ENCODE results near the gene LPIN3. TPM values are rescaled to one million over a fixed set of nuclear protein-coding genes. Genes with fewer than 3 reads are reported as not detected.

LPIN3 gene
- polyA plus RNA-seq, 6 donors from 2014 or later, result not detected

DNA sequence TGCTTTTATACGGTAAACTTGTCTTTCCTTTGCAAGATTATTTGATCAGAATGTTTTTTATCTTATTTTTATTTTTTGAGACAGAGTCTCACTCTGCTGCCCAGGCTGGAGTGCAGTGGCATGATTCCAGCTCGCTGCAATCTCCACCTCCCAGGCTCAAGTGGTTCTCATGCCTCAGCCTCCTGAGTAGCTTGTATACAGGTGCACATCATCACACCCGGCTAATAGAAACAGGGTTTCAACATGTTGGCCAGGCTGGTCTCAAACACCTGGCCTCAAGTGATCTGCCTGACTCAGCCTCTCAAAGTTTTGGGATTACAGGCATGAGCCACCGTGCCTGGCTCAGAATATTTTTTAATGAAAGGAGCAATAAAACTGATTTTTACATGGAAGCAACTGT lies 8.9 kb upstream of the LPIN3 start:
- Mint-ChIP-seq H3K9me3 (no peaks in the 10 kb centered on the region), H3K4me1 (peaks cover 12 to 19% (median 14%) of the 10 kb centered on the region in 3 donors), H3K27ac (no peak overlapping the region), H3K36me3 (no peaks in the 10 kb centered on the region), H3K27me3 (peaks cover 15 to 43% (median 33%) of the 10 kb centered on the region in 3 donors), H3K4me3 (no peak overlapping the region)
- no peak for DNase-seq
- no peak for ATAC-seq (ENCODE audit: low read depth in 2 of 2)

DNA sequence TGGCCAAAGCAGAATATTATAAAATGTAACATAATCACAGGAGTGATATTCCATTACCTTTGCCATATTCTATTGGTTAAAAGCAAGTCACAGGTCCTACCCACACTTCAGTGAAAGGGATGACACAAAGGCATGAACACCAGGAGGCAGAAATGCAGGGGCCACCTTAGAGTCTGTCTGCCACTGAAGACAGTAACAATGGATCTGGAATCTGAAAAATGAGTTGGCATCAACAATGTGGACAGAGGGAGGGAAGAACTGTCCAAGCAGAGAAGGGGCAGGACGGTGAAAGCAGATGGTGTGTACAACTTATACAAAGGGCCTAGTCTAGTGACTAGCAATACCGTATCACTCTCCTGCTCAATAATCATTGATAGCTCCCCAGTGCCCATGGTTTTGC lies 6.6 kb upstream of the LPIN3 start:
- DNase-seq, result no peak
- no peak for ATAC-seq (ENCODE audit: low read depth in 2 of 2)
- Mint-ChIP-seq H3K9me3 (no peaks in the 10 kb centered on the region), H3K27ac (no peak overlapping the region), H3K27me3 (peaks cover 19 to 44% (median 39%) of the 10 kb centered on the region in 3 donors), H3K36me3 (no peaks in the 10 kb centered on the region), H3K4me1 (peaks cover 12 to 21% (median 14%) of the 10 kb centered on the region in 3 donors), H3K4me3 (no peak overlapping the region)

DNA sequence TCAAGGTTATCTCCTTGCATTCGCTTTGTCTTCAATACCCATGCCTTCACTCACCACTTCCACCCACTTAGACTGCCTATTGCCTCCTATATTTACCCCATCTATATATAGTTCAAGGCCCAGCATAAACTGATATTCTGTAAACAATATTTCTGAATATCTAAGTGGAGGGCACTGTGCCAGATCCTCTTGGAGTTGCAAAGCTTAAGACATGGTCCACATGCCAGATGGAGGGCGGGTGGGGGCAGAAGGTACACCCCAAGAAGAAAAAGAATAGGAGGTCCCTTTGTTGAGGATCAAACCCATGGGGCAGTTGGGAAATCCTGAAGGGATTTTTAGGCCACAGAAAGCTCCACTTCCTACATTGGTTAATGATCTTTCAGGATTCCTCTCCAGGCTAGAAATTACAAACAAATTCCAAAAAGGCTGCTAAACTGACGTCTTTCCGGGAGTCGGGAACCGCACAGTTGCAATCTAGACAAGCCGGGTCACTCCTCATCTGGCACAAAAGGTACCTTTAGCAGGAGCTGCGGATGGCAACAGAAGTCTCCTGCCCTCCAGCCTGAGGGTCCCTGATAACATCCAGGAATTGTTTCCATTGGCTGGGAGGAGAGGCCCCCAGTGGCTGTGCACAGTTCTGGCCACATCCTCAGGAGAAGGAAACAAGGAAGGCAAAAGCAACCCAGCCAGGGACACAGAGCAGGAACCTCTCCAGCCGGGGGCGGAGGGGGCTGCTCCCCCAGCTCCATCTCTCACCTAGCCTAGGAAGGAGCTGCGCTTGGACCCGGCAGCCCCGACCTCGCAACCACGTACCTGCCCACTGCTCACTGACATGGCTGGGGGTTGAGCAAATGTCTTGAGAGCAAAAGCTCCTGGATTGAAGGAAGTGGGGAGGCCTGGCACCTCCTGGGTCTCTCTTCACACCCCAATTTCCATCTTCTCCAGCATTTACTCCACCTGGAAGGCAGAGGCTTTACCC lies 5.9 kb upstream of the LPIN3 start:
- Mint-ChIP-seq H3K27me3 (peaks cover 19 to 49% (median 43%) of the 10 kb centered on the region in 3 donors), H3K27ac (no peak overlapping the region), H3K4me3 (no peak overlapping the region), H3K36me3 (no peaks in the 10 kb centered on the region), H3K4me1 (peaks cover 7 to 18% (median 11%) of the 10 kb centered on the region in 3 donors), H3K9me3 (no peaks in the 10 kb centered on the region)
- DNase-seq (no peak), ATAC-seq (ENCODE audit: low read depth in 2 of 2) (no peak)

DNA sequence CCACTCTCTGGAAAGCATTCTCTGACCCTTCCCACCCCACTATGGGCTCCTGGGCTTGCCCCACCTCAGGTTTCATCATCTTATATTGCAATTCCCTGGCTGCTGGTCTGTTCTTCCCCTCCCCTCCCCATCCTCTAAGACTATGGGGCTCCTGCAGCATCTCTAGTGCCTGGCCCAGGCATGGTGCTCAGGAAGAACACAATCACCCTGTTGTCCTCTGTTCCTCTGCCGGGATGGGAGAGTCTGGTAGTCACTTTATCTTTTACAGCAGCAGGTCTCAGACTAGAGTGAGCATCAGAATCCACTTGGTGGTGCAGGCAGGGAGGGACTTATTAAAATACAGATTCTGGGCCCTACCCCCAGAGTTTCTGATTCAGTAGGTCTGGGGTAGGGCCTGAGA lies 5.0 kb upstream of the LPIN3 start:
- H3K27ac Mint-ChIP-seq, result no peak overlapping the region

DNA sequence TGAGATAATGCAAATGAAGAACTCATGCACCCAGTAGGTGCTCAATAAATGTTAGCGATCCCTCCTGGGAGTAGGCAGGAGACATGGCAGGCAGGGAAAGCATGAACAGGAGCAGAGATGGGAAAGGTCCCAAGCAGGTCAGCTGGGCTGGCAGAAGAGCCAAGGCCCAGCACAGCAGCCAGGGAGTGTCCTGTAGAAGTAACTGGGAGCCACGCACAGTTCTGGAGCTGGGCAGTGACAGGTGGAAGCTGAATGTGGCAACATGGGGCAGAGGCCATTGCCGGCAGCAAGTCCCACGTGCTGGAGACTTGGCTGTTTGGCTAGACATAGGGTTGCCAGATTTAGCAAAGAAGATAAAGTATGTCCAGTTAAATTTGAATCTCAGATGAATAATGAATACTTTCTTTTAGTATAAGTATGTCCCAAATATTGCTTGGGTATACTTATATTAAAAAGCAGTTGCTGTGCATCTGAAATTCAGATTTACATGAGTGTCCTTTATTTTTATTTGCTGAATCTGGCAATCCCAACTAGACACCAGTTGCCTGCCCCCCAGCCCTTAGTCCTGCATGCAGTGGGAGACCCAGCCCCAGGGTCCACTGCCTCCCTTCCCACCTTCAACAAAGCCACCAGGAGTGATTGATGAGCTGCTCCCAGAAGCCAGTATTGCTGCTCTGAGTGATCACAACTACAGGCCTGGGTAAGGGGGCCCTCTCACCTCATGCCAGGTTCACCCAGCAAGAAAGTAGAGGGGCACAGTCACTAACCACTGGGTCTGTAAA lies 3.7 kb upstream of the LPIN3 start:
- peaks cover 5 to 15% (median 12%) of the 10 kb centered on the region in 3 donors for H3K4me1 Mint-ChIP-seq
- peak overlapping the region in 1 of 8 donors; percentile 28 for H3K4me3 Mint-ChIP-seq

More for the DNA sequence above, 5.0 kb upstream of the LPIN3 start:
- H3K4me1 Mint-ChIP-seq, result peaks cover 5 to 18% (median 12%) of the 10 kb centered on the region in 3 donors
- H3K4me3 Mint-ChIP-seq, result no peak overlapping the region
- H3K9me3 Mint-ChIP-seq, result no peaks in the 10 kb centered on the region
- DNase-seq, result no peak
- ATAC-seq (ENCODE audit: low read depth in 2 of 2), result no peak
- no peaks in the 10 kb centered on the region for H3K36me3 Mint-ChIP-seq
- H3K27me3 Mint-ChIP-seq, result peaks cover 19 to 56% (median 46%) of the 10 kb centered on the region in 3 donors

DNA sequence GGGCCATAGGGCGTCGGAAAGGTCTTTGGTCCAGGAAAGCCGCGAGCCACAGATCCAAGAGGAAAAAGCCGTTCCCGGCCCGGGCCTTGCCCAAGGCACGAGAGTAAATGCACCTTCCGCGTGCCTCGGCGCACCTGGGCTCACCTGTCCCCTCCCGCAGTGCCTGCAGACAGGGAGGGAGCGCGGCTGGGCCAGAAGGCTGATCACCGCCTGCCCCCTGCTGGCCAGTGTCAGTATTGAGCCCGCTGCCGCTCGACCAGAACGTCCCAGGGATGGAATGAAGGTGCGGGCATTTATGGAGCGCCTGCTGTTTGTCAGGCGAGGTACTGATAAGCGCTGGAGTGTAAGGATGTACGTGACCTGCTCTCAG lies 679 bp upstream of the LPIN3 start:
- H3K9me3 Mint-ChIP-seq, result no peaks in the 10 kb centered on the region
- peaks cover 18 to 35% (median 26%) of the 10 kb centered on the region in 3 donors for H3K27me3 Mint-ChIP-seq
- peak overlapping the region in 5 of 6 donors; percentile 24 to 93 (median 55) for H3K27ac Mint-ChIP-seq
- ATAC-seq (ENCODE audit: low read depth in 2 of 2), result peak; percentile 91 to 93
- H3K36me3 Mint-ChIP-seq, result no peaks in the 10 kb centered on the region
- H3K4me3 Mint-ChIP-seq, result peak overlapping the region; percentile 52 to 91 (median 88)
- DNase-seq, result peak; percentile 78
- H3K4me1 Mint-ChIP-seq, result peaks cover 5 to 15% (median 12%) of the 10 kb centered on the region in 3 donors

More for the DNA sequence above, 3.7 kb upstream of the LPIN3 start:
- ATAC-seq (ENCODE audit: low read depth in 2 of 2) (no peak), DNase-seq (no peak)
- Mint-ChIP-seq H3K27ac (no peak overlapping the region), H3K36me3 (no peaks in the 10 kb centered on the region), H3K27me3 (peaks cover 19 to 48% (median 44%) of the 10 kb centered on the region in 3 donors), H3K9me3 (no peaks in the 10 kb centered on the region)

DNA sequence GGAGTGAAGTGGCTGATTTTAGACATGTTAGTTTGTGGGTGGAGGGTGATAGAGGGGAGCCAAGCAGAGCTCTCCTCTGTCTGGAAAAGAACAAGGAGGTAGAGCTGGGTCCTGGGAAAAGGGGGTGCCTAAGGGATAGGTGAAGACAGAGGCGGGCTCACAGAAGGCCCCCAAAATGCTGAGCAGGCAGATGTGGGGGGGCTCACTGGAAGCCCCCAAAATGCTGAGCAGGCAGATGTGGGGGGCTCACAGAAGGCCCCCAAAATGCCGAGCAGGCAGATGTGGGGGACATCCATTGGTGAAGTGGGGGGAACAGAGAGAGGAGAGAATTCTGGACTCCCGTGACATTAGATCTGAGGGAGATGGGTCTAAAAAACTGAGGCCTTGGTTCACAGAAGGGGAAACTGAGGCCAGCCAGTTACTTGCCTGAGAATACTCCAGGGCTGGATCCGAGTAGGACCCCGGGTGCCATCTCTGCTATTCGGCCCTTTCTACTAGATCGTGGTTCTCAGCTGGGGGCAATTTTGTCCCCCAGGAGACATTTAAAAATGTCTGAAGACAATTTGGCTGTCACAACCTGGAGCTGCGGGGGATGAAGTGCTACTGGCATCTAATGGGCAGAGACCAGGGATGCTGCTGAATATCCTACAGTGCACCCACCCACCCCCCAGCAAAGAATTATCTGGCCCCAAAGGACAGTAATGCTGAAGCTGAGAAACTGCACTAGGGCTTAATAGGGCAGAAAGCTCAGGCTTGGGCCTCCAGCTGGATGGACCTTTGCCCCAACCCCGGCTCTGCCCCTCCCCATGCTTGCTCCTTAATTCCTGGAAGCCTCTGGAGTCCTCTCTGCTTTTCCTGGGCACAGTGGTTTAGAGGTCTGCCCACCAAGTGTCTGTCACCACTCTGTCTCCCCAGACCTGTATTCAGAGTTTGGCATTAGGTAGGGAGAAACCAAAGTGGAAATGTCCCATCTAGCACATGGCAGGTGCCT lies 2.1 kb downstream of the LPIN3 start:
- no peaks in the 10 kb centered on the region for H3K36me3 Mint-ChIP-seq
- DNase-seq (no peak), ATAC-seq (ENCODE audit: low read depth in 2 of 2) (no peak)
- H3K9me3 Mint-ChIP-seq, result no peaks in the 10 kb centered on the region
- H3K4me1 Mint-ChIP-seq, result peaks cover 5 to 15% (median 12%) of the 10 kb centered on the region in 3 donors
- H3K4me3 Mint-ChIP-seq, result peak overlapping the region in 1 of 8 donors; percentile 40
- H3K27ac Mint-ChIP-seq, result no peak overlapping the region
- peaks cover 8 to 27% (median 15%) of the 10 kb centered on the region in 3 donors for H3K27me3 Mint-ChIP-seq

DNA sequence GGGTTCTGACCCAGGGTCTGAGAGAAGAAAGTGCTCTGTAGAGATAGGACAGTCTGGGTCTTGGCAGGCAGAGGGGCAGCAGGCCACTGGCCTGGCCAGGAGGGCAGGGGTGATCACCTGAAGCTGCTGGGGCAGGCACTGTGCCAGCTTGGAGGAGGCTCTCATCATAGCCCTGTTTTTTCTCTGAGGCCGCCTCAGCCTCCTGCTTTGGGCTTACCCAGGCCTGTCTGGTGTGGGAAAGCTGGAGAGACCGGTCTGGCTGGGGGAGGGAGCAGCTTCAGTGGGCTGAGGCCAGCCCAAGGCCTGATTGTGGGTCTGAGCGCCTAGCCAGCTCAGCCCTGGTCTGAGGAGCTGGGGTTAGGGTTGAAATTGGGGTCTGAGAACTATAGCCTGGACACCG lies 3.9 kb downstream of the LPIN3 start:
- H3K27me3 Mint-ChIP-seq, result peaks cover 8 to 29% (median 9%) of the 10 kb centered on the region in 3 donors
- no peaks in the 10 kb centered on the region for H3K36me3 Mint-ChIP-seq
- peaks cover 5 to 14% (median 11%) of the 10 kb centered on the region in 3 donors for H3K4me1 Mint-ChIP-seq
- no peaks in the 10 kb centered on the region for H3K9me3 Mint-ChIP-seq
- DNase-seq (no peak), ATAC-seq (ENCODE audit: low read depth in 2 of 2) (no peak)
- no peak overlapping the region for H3K4me3 Mint-ChIP-seq
- no peak overlapping the region for H3K27ac Mint-ChIP-seq

DNA sequence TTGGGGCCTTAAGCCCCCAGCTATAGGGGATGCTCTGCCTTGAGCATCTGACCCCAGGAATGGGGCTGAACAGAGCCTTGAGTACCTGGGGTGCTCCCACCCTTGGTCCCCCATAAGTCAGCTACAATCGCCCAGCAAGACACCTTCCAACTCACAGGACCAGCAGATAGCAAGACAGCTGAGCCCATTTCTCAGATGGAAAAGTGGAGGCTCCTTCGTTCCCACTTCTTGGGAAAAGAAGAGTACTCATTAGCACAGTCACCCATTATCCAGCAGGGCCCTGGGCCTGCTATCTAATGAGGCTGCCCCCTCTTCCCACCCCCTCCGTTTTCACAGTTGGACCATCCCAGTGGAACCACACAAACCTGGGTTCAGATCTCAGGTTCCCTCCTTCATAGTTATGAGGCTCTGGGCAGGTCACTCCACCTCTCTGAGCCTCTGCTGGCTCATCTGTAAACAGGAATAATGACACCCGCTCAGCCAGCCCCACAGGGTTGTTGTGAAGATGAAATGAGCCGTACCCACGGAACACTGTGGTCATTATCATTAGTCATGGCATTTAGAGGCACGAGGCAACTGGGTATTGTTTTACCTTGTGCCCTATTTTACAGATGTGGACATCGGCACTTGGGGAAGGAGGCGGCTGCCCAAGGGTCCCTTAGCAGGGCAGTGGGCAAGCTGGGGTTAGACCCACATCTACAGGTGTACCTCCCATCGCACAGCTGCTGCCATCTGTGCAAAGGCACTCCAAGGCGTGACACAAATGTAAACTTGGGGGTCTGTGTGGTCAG lies 4.5 kb downstream of the LPIN3 start:
- ATAC-seq (ENCODE audit: low read depth in 2 of 2) (no peak), DNase-seq (no peak)
- H3K4me1 Mint-ChIP-seq, result peaks cover 3 to 8% (median 4%) of the 10 kb centered on the region in 3 donors
- H3K27ac Mint-ChIP-seq, result no peak overlapping the region
- H3K4me3 Mint-ChIP-seq, result no peak overlapping the region
- H3K36me3 Mint-ChIP-seq, result no peaks in the 10 kb centered on the region
- H3K9me3 Mint-ChIP-seq, result no peaks in the 10 kb centered on the region
- peaks cover 2 to 23% (median 9%) of the 10 kb centered on the region in 3 donors for H3K27me3 Mint-ChIP-seq

DNA sequence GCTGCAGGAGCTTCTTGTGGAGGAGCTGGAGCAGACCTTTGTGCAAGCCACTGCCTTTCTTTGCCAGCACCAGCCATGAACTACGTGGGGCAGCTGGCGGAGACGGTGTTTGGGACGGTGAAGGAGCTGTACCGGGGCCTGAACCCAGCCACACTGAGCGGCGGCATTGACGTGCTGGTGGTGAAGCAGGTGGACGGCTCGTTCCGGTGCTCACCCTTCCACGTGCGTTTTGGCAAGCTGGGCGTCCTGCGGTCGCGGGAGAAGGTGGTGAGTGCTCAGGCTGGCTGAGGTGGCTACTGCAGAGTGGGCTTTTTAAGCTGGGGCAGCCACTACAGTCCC lies 5.1 kb downstream of the LPIN3 start:
- H3K4me3 Mint-ChIP-seq, result no peak overlapping the region
- no peak overlapping the region for H3K27ac Mint-ChIP-seq
- H3K27me3 Mint-ChIP-seq, result peaks cover 5 to 26% (median 15%) of the 10 kb centered on the region in 3 donors
- peaks cover 0 to 2% (median 0%) of the 10 kb centered on the region in 3 donors for H3K4me1 Mint-ChIP-seq
- ATAC-seq (ENCODE audit: low read depth in 2 of 2) (no peak), DNase-seq (no peak)
- H3K9me3 Mint-ChIP-seq, result no peaks in the 10 kb centered on the region
- no peaks in the 10 kb centered on the region for H3K36me3 Mint-ChIP-seq

DNA sequence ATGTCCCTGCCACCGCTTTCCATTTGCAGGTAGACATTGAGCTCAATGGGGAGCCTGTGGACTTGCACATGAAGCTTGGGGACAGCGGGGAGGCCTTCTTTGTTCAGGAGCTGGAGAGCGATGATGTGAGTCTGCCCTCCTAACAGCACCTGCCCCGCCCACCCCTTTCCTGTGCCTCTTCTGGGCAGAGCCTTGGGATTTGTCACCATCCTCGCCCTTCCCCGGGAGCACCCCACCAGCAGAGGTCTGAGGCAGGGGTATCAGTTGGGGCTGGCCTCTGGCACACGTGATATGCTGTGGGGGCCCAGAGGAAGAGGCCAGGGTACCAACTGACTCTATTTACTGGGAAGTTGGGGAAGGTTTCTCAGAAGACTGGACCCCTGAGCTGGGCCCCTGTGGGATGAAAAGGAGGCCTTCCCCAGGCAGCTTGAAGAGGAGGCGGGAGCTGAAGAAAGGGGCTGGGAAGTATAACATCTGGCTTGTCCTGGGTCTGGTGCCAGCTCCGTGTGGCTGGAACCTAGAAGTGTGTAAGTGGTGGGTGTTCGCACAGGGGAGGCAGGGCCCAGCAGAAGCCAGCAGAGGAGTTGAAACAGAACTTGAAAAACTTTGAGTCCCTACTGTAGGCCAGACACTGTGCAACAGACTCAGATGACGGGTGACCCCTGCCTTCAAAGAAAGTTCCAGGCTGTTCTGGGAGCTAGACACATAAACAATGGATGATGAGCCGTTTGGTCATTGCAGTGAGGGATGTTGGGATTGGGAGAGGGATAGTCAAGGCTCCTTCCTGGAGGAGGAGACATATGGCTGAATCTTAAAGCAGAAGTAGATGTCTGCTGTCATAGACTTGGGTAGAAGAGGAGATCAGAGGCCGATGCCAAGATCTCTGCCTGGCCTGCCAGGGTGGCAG lies 7.2 kb downstream of the LPIN3 start:
- no peak overlapping the region for H3K27ac Mint-ChIP-seq
- no peak overlapping the region for H3K4me3 Mint-ChIP-seq
- H3K9me3 Mint-ChIP-seq, result no peaks in the 10 kb centered on the region
- peaks cover 6 to 27% (median 17%) of the 10 kb centered on the region in 3 donors for H3K27me3 Mint-ChIP-seq
- peaks cover 0 to 2% (median 0%) of the 10 kb centered on the region in 3 donors for H3K4me1 Mint-ChIP-seq
- DNase-seq, result no peak
- ATAC-seq (ENCODE audit: low read depth in 2 of 2), result no peak
- H3K36me3 Mint-ChIP-seq, result no peaks in the 10 kb centered on the region

All from naive B cell (primary cell).